Hepatocyte (in vitro differentiated cells): ENCODE measurements around the gene TWF2. TPM values are rescaled to one million over a fixed set of nuclear protein-coding genes. Genes with fewer than 3 reads are reported as not detected.

Experiments
- DNase-seq: peaks from one replicate; pipeline ENCODE4 v3.0.0-alpha.2; 2016; ENCODE audit warnings: low spot score
- H2AFZ ChIP-seq: fragments of 200-600 bp; sonication (generic); 2 replicates; pipeline ENCODE4 v1.6.0; 2016; ENCODE audit warnings: antibody characterized with exemption, mild to moderate bottlenecking
- H3K27ac ChIP-seq: fragments of 200-600 bp; sonication (generic); 2 replicates; pipeline ENCODE4 v1.5.1; 2016; ENCODE audit warnings: mild to moderate bottlenecking
- H3K27me3 ChIP-seq: fragments of 200-600 bp; sonication (generic); 2 replicates; pipeline ENCODE4 v1.6.1; 2016
- H3K36me3 ChIP-seq: fragments of 200-600 bp; sonication (generic); replicated peaks from 2 replicates; pipeline ENCODE4 v1.5.1; 2016; ENCODE audit warnings: low read depth; ENCODE audit not compliant: insufficient read depth
- H3K4me1 ChIP-seq: fragments of 200-600 bp; sonication (generic); 2 replicates; pipeline ENCODE4 v1.5.1; 2016; ENCODE audit warnings: mild to moderate bottlenecking, moderate library complexity; ENCODE audit not compliant: insufficient read depth
- H3K4me2 ChIP-seq: fragments of 200-600 bp; sonication (generic); 2 replicates; pipeline ENCODE4 v1.6.0; 2016
- H3K4me3 ChIP-seq: fragments of 200-600 bp; sonication (generic); 2 replicates; pipeline ENCODE4 v1.5.1; 2016; ENCODE audit warnings: mild to moderate bottlenecking
- H3K79me2 ChIP-seq: fragments of 200-600 bp; sonication (generic); 2 replicates; pipeline ENCODE4 v1.6.0; 2017; ENCODE audit warnings: mild to moderate bottlenecking
- H3K9me2 ChIP-seq: fragments of 200-600 bp; sonication (generic); replicated peaks from 2 replicates; pipeline ENCODE4 v1.6.0; 2017; ENCODE audit warnings: mild to moderate bottlenecking; ENCODE audit not compliant: insufficient read depth
- H3K9me3 ChIP-seq: fragments of 200-600 bp; sonication (generic); 2 replicates; pipeline ENCODE4 v1.5.1; 2016; ENCODE audit warnings: low read depth, mild to moderate bottlenecking
- H4K20me1 ChIP-seq: fragments of 200-600 bp; sonication (generic); 2 replicates; pipeline ENCODE4 v1.6.0; 2016; ENCODE audit warnings: mild to moderate bottlenecking; ENCODE audit not compliant: insufficient read depth, poor library complexity, severe bottlenecking
- EZH2 ChIP-seq: fragments of 200-600 bp; sonication (generic); IDR thresholded peaks from 2 replicates; pipeline ENCODE4 v1.6.1; 2016; ENCODE audit warnings: antibody characterized with exemption, mild to moderate bottlenecking, borderline replicate concordance
- EZH2phosphoT487 ChIP-seq: fragments of 200-600 bp; sonication (generic); IDR thresholded peaks from one replicate; pipeline ENCODE4 v1.6.1; 2018; ENCODE audit warnings: antibody characterized with exemption, mild to moderate bottlenecking, low read depth, moderate library complexity; ENCODE audit not compliant: unreplicated experiment, severe bottlenecking
- WGBS: methylation state at CpG from one replicate; pipeline ENCODE4 v1.1.6; 2016; ENCODE audit warnings: low lambda C conversion rate; ENCODE audit errors: missing lambda C conversion rate; 5-methylcytosine and 5-hydroxymethylcytosine counted together
- polyA plus RNA-seq: library from polyadenylated mRNA; unstranded; fragments of >200 nt; fragmentation: Nextera tagmentation; extraction: Ambion mirVana; gene quantifications from 2 replicates; pipeline ENCODE4 v1.2.1, GENCODE V29; 2016
- total RNA-seq: library from RNA; depleted of rRNA; stranded (reverse); fragments of >200 nt; gene quantifications from 2 replicates; pipeline ENCODE4 v1.2.3, GENCODE V29; 2014
- TF ChIP-seq, protein P1 (sequence below): fragments of 200-600 bp; sonication (generic); IDR thresholded peaks from 2 replicates; pipeline ENCODE4 v1.5.1; 2016; ENCODE audit warnings: antibody characterized with exemption, mild to moderate bottlenecking; ENCODE audit not compliant: poor library complexity

Gene TWF2
- total and polyA plus RNA-seq, 2 experiments from 2014 or later: 47.4 to 52.5 TPM

- Histone ChIP-seq H3K27me3 (no peaks in the 10 kb centered on the region), H3K9me2 (no peaks in the 10 kb centered on the region), H3K9me3 (no peaks in the 10 kb centered on the region), H4K20me1 (no peaks in the 10 kb centered on the region), H3K36me3 (no peaks in the 10 kb centered on the region), H3K27ac (peak overlapping the region; percentile 100), H3K4me2 (no peak overlapping the region), H3K79me2 (peaks cover 11% of the 10 kb centered on the region), H3K4me3 (no peak overlapping the region), H2AFZ (no peak overlapping the region), H3K4me1 (peaks cover 60% of the 10 kb centered on the region)
- WGBS: 0% methylated on average over 1 of the region's 1 CpG
- no peak for DNase-seq
- TF ChIP-seq EZH2 (no peak), EZH2phosphoT487 (no peak)
- TF ChIP-seq, protein P1, sequence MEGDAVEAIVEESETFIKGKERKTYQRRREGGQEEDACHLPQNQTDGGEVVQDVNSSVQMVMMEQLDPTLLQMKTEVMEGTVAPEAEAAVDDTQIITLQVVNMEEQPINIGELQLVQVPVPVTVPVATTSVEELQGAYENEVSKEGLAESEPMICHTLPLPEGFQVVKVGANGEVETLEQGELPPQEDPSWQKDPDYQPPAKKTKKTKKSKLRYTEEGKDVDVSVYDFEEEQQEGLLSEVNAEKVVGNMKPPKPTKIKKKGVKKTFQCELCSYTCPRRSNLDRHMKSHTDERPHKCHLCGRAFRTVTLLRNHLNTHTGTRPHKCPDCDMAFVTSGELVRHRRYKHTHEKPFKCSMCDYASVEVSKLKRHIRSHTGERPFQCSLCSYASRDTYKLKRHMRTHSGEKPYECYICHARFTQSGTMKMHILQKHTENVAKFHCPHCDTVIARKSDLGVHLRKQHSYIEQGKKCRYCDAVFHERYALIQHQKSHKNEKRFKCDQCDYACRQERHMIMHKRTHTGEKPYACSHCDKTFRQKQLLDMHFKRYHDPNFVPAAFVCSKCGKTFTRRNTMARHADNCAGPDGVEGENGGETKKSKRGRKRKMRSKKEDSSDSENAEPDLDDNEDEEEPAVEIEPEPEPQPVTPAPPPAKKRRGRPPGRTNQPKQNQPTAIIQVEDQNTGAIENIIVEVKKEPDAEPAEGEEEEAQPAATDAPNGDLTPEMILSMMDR: no peak
These were observed 44.3 kb upstream of the TWF2 start for GRCh38 chr3:52283306-52283705.

GRCh38 chr3:52281981-52282801 is 43.2 kb upstream of the TWF2 start:
- no peak overlapping the region for H2AFZ ChIP-seq
- H3K27me3 ChIP-seq: no peaks in the 10 kb centered on the region
- peak overlapping the region; percentile 23 for H3K4me2 ChIP-seq
- peak overlapping the region; percentile 100 for H3K27ac ChIP-seq
- H3K9me3 ChIP-seq: no peaks in the 10 kb centered on the region
- 27% methylated on average over 8 of the region's 8 CpGs for WGBS
- H4K20me1 ChIP-seq: peaks cover 7% of the 10 kb centered on the region
- H3K4me1 ChIP-seq: peaks cover 59% of the 10 kb centered on the region
- H3K36me3 ChIP-seq: no peaks in the 10 kb centered on the region
- H3K4me3 ChIP-seq: no peak overlapping the region
- DNase-seq: no peak
- H3K79me2 ChIP-seq: peaks cover 21% of the 10 kb centered on the region
- TF ChIP-seq EZH2phosphoT487 (no peak), EZH2 (no peak)
- TF ChIP-seq, protein P1: no peak
- no peaks in the 10 kb centered on the region for H3K9me2 ChIP-seq

- 45% methylated on average over 6 of the region's 6 CpGs for WGBS
- H3K79me2 ChIP-seq: peaks cover 38% of the 10 kb centered on the region
- peak overlapping the region; percentile 82 for H3K4me2 ChIP-seq
- peaks cover 28% of the 10 kb centered on the region for H4K20me1 ChIP-seq
- H3K4me1 ChIP-seq: peaks cover 67% of the 10 kb centered on the region
- H2AFZ ChIP-seq: no peak overlapping the region
- no peak overlapping the region for H3K4me3 ChIP-seq
- DNase-seq: peak; percentile 68
- no peaks in the 10 kb centered on the region for H3K9me2 ChIP-seq
- H3K9me3 ChIP-seq: no peaks in the 10 kb centered on the region
- H3K27ac ChIP-seq: peak overlapping the region; percentile 100
- H3K36me3 ChIP-seq: no peaks in the 10 kb centered on the region
- H3K27me3 ChIP-seq: no peaks in the 10 kb centered on the region
- TF ChIP-seq, protein P1: no peak
- TF ChIP-seq EZH2 (no peak), EZH2phosphoT487 (no peak)
These were observed 41.1 kb upstream of the TWF2 start for GRCh38 chr3:52280050-52280461.
